Keratinocyte (primary cell): ENCODE data around the gene MAP3K1. TPM values are rescaled to one million over a fixed set of nuclear protein-coding genes. Genes with fewer than 3 reads are reported as not detected.

Experiments
- DNase-seq: peaks from one replicate; pipeline ENCODE4 v3.0.0-alpha.2; 2011; ENCODE audit warnings: low read depth, missing footprints, low spot score
- FAIRE-seq: peaks from 2 replicates; lab custom pipeline; 2011; peaks lifted over from hg19 to GRCh38; lab: Jason Lieb, UNC
- H2AFZ ChIP-seq: 2 replicates; pipeline ENCODE4 v1.6.0; 2012; ENCODE audit warnings: low read length, control low read depth, inconsistent platforms; ENCODE audit not compliant: control insufficient read depth
- H3K27ac ChIP-seq: 2 replicates; pipeline ENCODE4 v1.5.1; 2011; ENCODE audit warnings: low read length; ENCODE audit not compliant: control insufficient read depth, insufficient read depth
- H3K27me3 ChIP-seq: 3 replicates; pipeline ENCODE4 v1.6.0; 2011; ENCODE audit warnings: low read length; ENCODE audit not compliant: control insufficient read depth, insufficient read depth; ENCODE audit errors: extremely low read depth
- H3K36me3 ChIP-seq, 2 experiments: 2 replicates in 1 of 2; 3 replicates in 1 of 2; pipeline ENCODE4 v1.5.1; 2011; ENCODE audit warnings: low read length in 2 of 2, mild to moderate bottlenecking in 1 of 2; ENCODE audit not compliant: control insufficient read depth in 2 of 2, insufficient read depth in 2 of 2; ENCODE audit errors: extremely low read depth in 1 of 2
- H3K4me1 ChIP-seq: 3 replicates; pipeline ENCODE4 v1.5.1; 2011; ENCODE audit warnings: low read length; ENCODE audit not compliant: control insufficient read depth, insufficient read depth; ENCODE audit errors: extremely low read depth
- H3K4me2 ChIP-seq: 3 replicates; pipeline ENCODE4 v1.6.0; 2011; ENCODE audit warnings: low read depth, low read length; ENCODE audit not compliant: control insufficient read depth, insufficient read depth; ENCODE audit errors: extremely low read depth
- H3K4me3 ChIP-seq, 3 experiments: fragments of 200-600 bp in 1 of 3; sonication (generic) in 1 of 3; 2 replicates in 2 of 3; 3 replicates in 1 of 3; pipeline ENCODE4 v1.5.1; 2011 to 2016; ENCODE audit warnings: low read length in 3 of 3, mild to moderate bottlenecking in 3 of 3, control low read depth in 2 of 3, inconsistent platforms in 1 of 3, low read depth in 1 of 3, mixed read lengths in 1 of 3, mixed run types in 1 of 3, moderate library complexity in 1 of 3; ENCODE audit not compliant: control insufficient read depth in 2 of 3, insufficient read depth in 2 of 3; ENCODE audit errors: extremely low read depth in 1 of 3
- H3K79me2 ChIP-seq: 2 replicates; pipeline ENCODE4 v1.6.0; 2012; ENCODE audit warnings: low read length; ENCODE audit not compliant: control insufficient read depth, insufficient read depth
- H3K9ac ChIP-seq: 3 replicates; pipeline ENCODE4 v1.6.0; 2011; ENCODE audit warnings: low read length; ENCODE audit not compliant: control insufficient read depth, insufficient read depth; ENCODE audit errors: extremely low read depth
- H3K9me1 ChIP-seq: 3 replicates; pipeline ENCODE4 v1.6.0; 2011; ENCODE audit warnings: low read length; ENCODE audit not compliant: control insufficient read depth, insufficient read depth; ENCODE audit errors: extremely low read depth
- H3K9me3 ChIP-seq: 2 replicates; pipeline ENCODE4 v1.5.1; 2012; ENCODE audit warnings: low read depth, low read length; ENCODE audit not compliant: control insufficient read depth
- H4K20me1 ChIP-seq: 3 replicates; pipeline ENCODE4 v1.6.0; 2011; ENCODE audit warnings: low read length; ENCODE audit not compliant: control insufficient read depth, insufficient read depth; ENCODE audit errors: extremely low read depth
- EZH2 ChIP-seq: IDR thresholded peaks from one replicate; pipeline ENCODE4 v1.6.1; 2012; ENCODE audit warnings: inconsistent platforms, mild to moderate bottlenecking, low read length, moderate library complexity
- dilution Hi-C: fragments of 300-500 bp; cut with MboI; formaldehyde crosslinking; loops from one replicate; pipeline ENCODE4 v1.7.0; 2020; ENCODE audit warnings: low sequenced_read_pairs; ENCODE audit not compliant: extremely low pct_ligation_motif_present
- polyA plus RNA-seq, 5 experiments: library from polyadenylated mRNA; depleted of rRNA in 3 of 5; stranded (reverse) in 3 of 5; stranded (forward) in 1 of 5; unstranded in 1 of 5; fragments of >200 nt; gene quantifications; 1 replicate in 1 of 5; 2 replicates in 3 of 5; 3 replicates in 1 of 5; pipeline versions ENCODE4 v1.2.1 to v1.2.3, GENCODE V29; 2011 to 2012; ENCODE audit warnings: missing spikeins in 2 of 5, low read depth in 1 of 5, low replicate concordance in 1 of 5
- TF ChIP-seq, protein P1 (sequence below), 3 experiments: IDR thresholded peaks in 1 of 3; conservative IDR thresholded peaks in 1 of 3; optimal IDR thresholded peaks in 1 of 3; 2 replicates in 2 of 3; 3 replicates in 1 of 3; pipeline versions ENCODE3 to v1.5.1; 2011; ENCODE audit warnings: low read length in 3 of 3, mild to moderate bottlenecking in 3 of 3, moderate library complexity in 2 of 3, control low read depth in 1 of 3, inconsistent platforms in 1 of 3; ENCODE audit not compliant: insufficient read depth in 2 of 3; ENCODE audit errors: extremely low read depth in 1 of 3

The MAP3K1 gene
- polyA plus RNA-seq, 1 donor (not counting 4 experiments of a cell fraction or from before 2014, with no cell fraction given): 8.0 TPM

DNA sequence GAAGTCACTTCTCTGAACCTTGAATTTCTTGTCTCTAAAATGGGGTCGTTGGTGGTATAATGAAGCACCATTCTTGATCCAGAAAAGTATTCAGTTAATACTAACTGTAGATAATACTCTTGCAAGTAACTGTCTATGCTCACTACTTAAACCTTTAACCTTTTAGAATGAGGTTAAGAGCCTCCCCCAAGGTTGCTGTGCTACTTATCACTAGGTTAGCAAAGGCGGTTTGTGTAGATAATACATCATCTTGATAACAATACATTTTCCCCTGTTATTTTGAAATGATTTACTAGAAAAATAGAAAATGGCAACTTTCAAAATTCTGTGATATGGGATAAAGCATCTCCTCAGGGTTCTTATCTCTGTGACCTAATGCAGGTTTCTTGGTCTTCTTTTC is 12.6 kb downstream of the MAP3K1 start:
- Histone ChIP-seq H3K79me2 (peaks cover 78% of the 10 kb centered on the region), H3K9me3 (no peaks in the 10 kb centered on the region), H3K4me3 (no peak overlapping the region), H4K20me1 (no peaks in the 10 kb centered on the region), H3K9ac (no peak overlapping the region), H3K4me2 (no peak overlapping the region), H3K36me3 (peaks cover 0 to 5% of the 10 kb centered on the region in 2 experiments), H3K27me3 (no peaks in the 10 kb centered on the region), H3K4me1 (peaks cover 30% of the 10 kb centered on the region), H2AFZ (no peak overlapping the region), H3K27ac (no peak overlapping the region), H3K9me1 (no peaks in the 10 kb centered on the region)
- dilution Hi-C loops: no loop called here
- TF ChIP-seq, protein P1, sequence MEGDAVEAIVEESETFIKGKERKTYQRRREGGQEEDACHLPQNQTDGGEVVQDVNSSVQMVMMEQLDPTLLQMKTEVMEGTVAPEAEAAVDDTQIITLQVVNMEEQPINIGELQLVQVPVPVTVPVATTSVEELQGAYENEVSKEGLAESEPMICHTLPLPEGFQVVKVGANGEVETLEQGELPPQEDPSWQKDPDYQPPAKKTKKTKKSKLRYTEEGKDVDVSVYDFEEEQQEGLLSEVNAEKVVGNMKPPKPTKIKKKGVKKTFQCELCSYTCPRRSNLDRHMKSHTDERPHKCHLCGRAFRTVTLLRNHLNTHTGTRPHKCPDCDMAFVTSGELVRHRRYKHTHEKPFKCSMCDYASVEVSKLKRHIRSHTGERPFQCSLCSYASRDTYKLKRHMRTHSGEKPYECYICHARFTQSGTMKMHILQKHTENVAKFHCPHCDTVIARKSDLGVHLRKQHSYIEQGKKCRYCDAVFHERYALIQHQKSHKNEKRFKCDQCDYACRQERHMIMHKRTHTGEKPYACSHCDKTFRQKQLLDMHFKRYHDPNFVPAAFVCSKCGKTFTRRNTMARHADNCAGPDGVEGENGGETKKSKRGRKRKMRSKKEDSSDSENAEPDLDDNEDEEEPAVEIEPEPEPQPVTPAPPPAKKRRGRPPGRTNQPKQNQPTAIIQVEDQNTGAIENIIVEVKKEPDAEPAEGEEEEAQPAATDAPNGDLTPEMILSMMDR (optimal IDR thresholded peaks at IDR 0.05 in 1 of 3, IDR thresholded peaks at IDR 0.05 in 1 of 3, conservative IDR thresholded peaks at IDR 0.05 in 1 of 3; ENCODE audit: extremely low read depth in 1 of 3, insufficient read depth in 2 of 3, low read length in 3 of 3): no peak
- TF ChIP-seq EZH2: no peak
- DNase-seq (no peak), FAIRE-seq (no peak)

DNA sequence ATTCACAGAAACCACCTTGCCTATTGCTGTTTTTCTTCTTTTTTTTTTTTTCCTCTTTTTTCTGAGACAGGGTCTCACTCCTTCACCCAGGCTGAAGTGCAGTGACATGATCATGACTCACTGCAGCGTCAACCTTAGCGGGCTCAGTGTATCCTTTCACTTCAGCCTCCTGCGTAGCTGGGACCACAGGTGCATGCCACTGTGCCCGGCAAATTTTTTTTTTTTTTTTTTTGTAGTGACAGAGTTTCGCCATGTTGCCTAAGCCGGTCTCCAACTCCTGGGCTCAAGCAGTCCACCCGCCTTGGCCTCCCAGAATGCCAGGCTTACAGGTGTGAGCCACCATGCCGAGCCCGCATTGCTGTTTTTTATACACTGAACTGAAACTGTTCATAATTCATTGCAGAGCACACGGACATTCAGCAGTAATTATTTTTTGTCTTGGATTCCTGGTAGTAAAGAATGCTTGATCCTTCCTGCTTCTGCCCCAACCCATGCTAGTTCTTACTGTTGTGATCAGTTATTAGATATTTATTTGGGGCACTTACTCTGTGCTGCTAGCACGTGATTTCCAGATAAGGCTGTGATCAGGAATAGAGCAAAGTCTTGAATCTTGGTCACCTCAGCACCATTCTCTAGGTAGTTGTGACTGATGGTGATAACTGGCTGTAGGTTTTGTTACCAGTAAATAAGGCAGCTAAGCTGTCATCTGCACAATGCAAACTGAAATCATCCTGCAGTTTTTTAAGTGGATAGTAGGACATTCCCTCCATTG is 14.0 kb downstream of the MAP3K1 start:
- peaks cover 0 to 5% of the 10 kb centered on the region in 2 experiments for H3K36me3 ChIP-seq
- no peak overlapping the region for H3K27ac ChIP-seq
- no peaks in the 10 kb centered on the region for H3K9me1 ChIP-seq
- FAIRE-seq (peak; percentile 74), DNase-seq (no peak)
- H3K4me2 ChIP-seq: peak overlapping the region; percentile 74
- no peaks in the 10 kb centered on the region for H3K9me3 ChIP-seq
- TF ChIP-seq, protein P1 (optimal IDR thresholded peaks at IDR 0.05 in 1 of 3, IDR thresholded peaks at IDR 0.05 in 1 of 3, conservative IDR thresholded peaks at IDR 0.05 in 1 of 3; ENCODE audit: extremely low read depth in 1 of 3, insufficient read depth in 2 of 3, low read length in 3 of 3): no peak
- no peak for TF ChIP-seq EZH2
- H3K9ac ChIP-seq: no peak overlapping the region
- peak overlapping the region in 1 of 3 experiments; percentile 53 for H3K4me3 ChIP-seq
- dilution Hi-C loops: no loop called here
- H3K79me2 ChIP-seq: peaks cover 79% of the 10 kb centered on the region
- peaks cover 26% of the 10 kb centered on the region for H3K4me1 ChIP-seq
- no peaks in the 10 kb centered on the region for H3K27me3 ChIP-seq
- H4K20me1 ChIP-seq: no peaks in the 10 kb centered on the region
- H2AFZ ChIP-seq: no peak overlapping the region
